HL-60/S4 treated with phorbol 12-myristate 13-acetate at 8.2 ng/mL for 4 days and 3 days (cell line): ENCODE results near the gene TMED1.

Source experiments
- in situ Hi-C: fragments of 300-500 bp; cut with MboI; formaldehyde crosslinking; loops from 2 replicates; pipeline ENCODE4 v1.15.0; 2022; ENCODE audit warnings: low sequenced_read_pairs

TMED1 gene

GRCh38 chr19:10832939-10833296 is 3.1 kb downstream of the TMED1 start:
- in situ Hi-C loops, result no loop called here

GRCh38 chr19:10831987-10832938 is 3.7 kb downstream of the TMED1 start:
- in situ Hi-C loops, result no loop called here

- in situ Hi-C loops, result no loop called here
Measured at GRCh38 chr19:10830931-10831779, 4.9 kb downstream of the TMED1 start.

GRCh38 chr19:10830370-10830769 is 5.6 kb downstream of the TMED1 start:
- in situ Hi-C loops, result no loop called here

GRCh38 chr19:10829967-10830366 is 6.0 kb downstream of the TMED1 start:
- in situ Hi-C loops, result no loop called here

GRCh38 chr19:10828981-10829821 is 6.8 kb downstream of the TMED1 start:
- in situ Hi-C loops, result no loop called here

GRCh38 chr19:10826846-10827245 is 9.2 kb downstream of the TMED1 start:
- in situ Hi-C loops, result no loop called here

- in situ Hi-C loops, result no loop called here
Measured at GRCh38 chr19:10826231-10826630, 9.8 kb downstream of the TMED1 start.

- in situ Hi-C loops, result no loop called here
Measured at GRCh38 chr19:10823690-10824089, 12.3 kb downstream of the TMED1 start.

- in situ Hi-C loops, result no loop called here
Measured at GRCh38 chr19:10820173-10820572, 15.8 kb downstream of the TMED1 start.

- in situ Hi-C loops, result no loop called here
Measured at GRCh38 chr19:10819124-10820060, 16.6 kb downstream of the TMED1 start.

- in situ Hi-C loops, result no loop called here
Measured at GRCh38 chr19:10818301-10819123, 17.5 kb downstream of the TMED1 start.

- in situ Hi-C loops, result no loop called here
Measured at GRCh38 chr19:10817291-10818038, 18.5 kb downstream of the TMED1 start.

- in situ Hi-C loops, result no loop called here
Measured at GRCh38 chr19:10816691-10817090, 19.3 kb downstream of the TMED1 start.

GRCh38 chr19:10815969-10816644 is 19.9 kb downstream of the TMED1 start:
- in situ Hi-C loops, result no loop called here

GRCh38 chr19:10815007-10815536 is 20.9 kb downstream of the TMED1 start:
- in situ Hi-C loops, result no loop called here

GRCh38 chr19:10812902-10813404 is 23.1 kb downstream of the TMED1 start:
- in situ Hi-C loops, result no loop called here
